OCI-LY3 (cell line): ENCODE data around the gene SND1.

Source experiments
- H2AFZ ChIP-seq: fragments of 200-600, 300-600 bp; shearing (Covaris generic); 2 replicates; pipeline ENCODE4 v1.6.0; 2014; ENCODE audit warnings: antibody characterized with exemption, low read depth, low read length
- H3K27ac ChIP-seq: fragments of 200-600, 300-600 bp; sonication (generic); 2 replicates; pipeline ENCODE4 v1.5.1; 2014; ENCODE audit warnings: mild to moderate bottlenecking, low read length, moderate library complexity, mixed read lengths
- H3K27me3 ChIP-seq: fragments of 200-600, 300-600 bp; sonication (generic); 2 replicates; pipeline ENCODE4 v1.6.1; 2014; ENCODE audit warnings: low read depth, low read length, mixed read lengths
- H3K36me3 ChIP-seq: fragments of 200-600, 300-600 bp; sonication (generic); replicated peaks from 2 replicates; pipeline ENCODE3; 2014; ENCODE audit warnings: low read depth, low read length, mixed read lengths
- H3K4me1 ChIP-seq: fragments of 300-600, 200-600 bp; sonication (generic); 2 replicates; pipeline ENCODE4 v1.6.1; 2014; ENCODE audit warnings: low read length, mixed read lengths
- H3K4me2 ChIP-seq: fragments of 200-600, 300-600 bp; sonication (generic); 2 replicates; pipeline ENCODE4 v1.6.1; 2014; ENCODE audit warnings: low read length, mixed read lengths
- H3K4me3 ChIP-seq: fragments of 300-600, 200-600 bp; sonication (generic); 2 replicates; pipeline ENCODE4 v1.5.1; 2014; ENCODE audit warnings: antibody characterized with exemption, mild to moderate bottlenecking, low read length, moderate library complexity
- H3K79me2 ChIP-seq: fragments of 300-600, 200-600 bp; shearing (Covaris generic); 2 replicates; pipeline ENCODE4 v1.6.1; 2014; ENCODE audit warnings: mild to moderate bottlenecking, low read length, mixed read lengths
- H3K9ac ChIP-seq: fragments of 300-600, 200-600 bp; shearing (Covaris generic); 2 replicates; pipeline ENCODE4 v1.6.0; 2014; ENCODE audit warnings: mild to moderate bottlenecking, low read length, moderate library complexity
- H3K9me3 ChIP-seq: fragments of 200-600, 300-600 bp; shearing (Covaris generic); 2 replicates; pipeline ENCODE4 v1.6.1; 2014; ENCODE audit warnings: low read length, mixed read lengths; ENCODE audit not compliant: insufficient read depth
- H4K20me1 ChIP-seq: fragments of 200-600, 300-600 bp; sonication (generic); 2 replicates; pipeline ENCODE4 v1.6.1; 2016; ENCODE audit warnings: low read length, mixed read lengths; ENCODE audit not compliant: insufficient read depth
- CTCF ChIP-seq: fragments of 200-600, 300-600 bp; sonication (generic); IDR thresholded peaks from 2 replicates; pipeline ENCODE4 v1.5.1; 2014; ENCODE audit warnings: antibody characterized with exemption, low read length, low read depth
- EZH2phosphoT487 ChIP-seq: fragments of 200-600 bp; shearing (Covaris generic); IDR thresholded peaks from 2 replicates; pipeline ENCODE4 v1.6.1; 2018; ENCODE audit warnings: antibody characterized with exemption, mixed run types, low read depth

Gene SND1

GRCh38 chr7:127932076-127932475, 280.1 kb downstream of the SND1 start:
- Histone ChIP-seq H3K9me3 (no peaks in the 10 kb centered on the region), H3K27ac (no peak overlapping the region), H3K4me2 (no peak overlapping the region), H3K4me3 (no peak overlapping the region), H4K20me1 (peaks cover 45% of the 10 kb centered on the region), H2AFZ (no peak overlapping the region), H3K36me3 (peaks cover 59% of the 10 kb centered on the region), H3K9ac (no peak overlapping the region), H3K4me1 (peaks cover 19% of the 10 kb centered on the region), H3K27me3 (no peaks in the 10 kb centered on the region), H3K79me2 (peaks cover 22% of the 10 kb centered on the region)
- TF ChIP-seq EZH2phosphoT487 (no peak), CTCF (no peak)

GRCh38 chr7:127932496-127932895, 280.5 kb downstream of the SND1 start:
- no peak overlapping the region for H3K4me2 ChIP-seq
- H3K4me3 ChIP-seq: no peak overlapping the region
- H2AFZ ChIP-seq: no peak overlapping the region
- H3K27ac ChIP-seq: no peak overlapping the region
- TF ChIP-seq EZH2phosphoT487 (no peak), CTCF (no peak)
- peaks cover 17% of the 10 kb centered on the region for H3K79me2 ChIP-seq
- peaks cover 15% of the 10 kb centered on the region for H3K4me1 ChIP-seq
- no peaks in the 10 kb centered on the region for H3K27me3 ChIP-seq
- peaks cover 41% of the 10 kb centered on the region for H4K20me1 ChIP-seq
- H3K36me3 ChIP-seq: peaks cover 59% of the 10 kb centered on the region
- no peaks in the 10 kb centered on the region for H3K9me3 ChIP-seq
- H3K9ac ChIP-seq: no peak overlapping the region

GRCh38 chr7:127933146-127933545, 281.2 kb downstream of the SND1 start:
- no peak overlapping the region for H3K4me3 ChIP-seq
- peaks cover 12% of the 10 kb centered on the region; the same call in 1 of the 2 replicates for H3K79me2 ChIP-seq
- H3K9ac ChIP-seq: no peak overlapping the region
- no peak overlapping the region for H2AFZ ChIP-seq
- H3K27ac ChIP-seq: no peak overlapping the region
- peaks cover 12% of the 10 kb centered on the region for H3K4me1 ChIP-seq
- no peaks in the 10 kb centered on the region for H3K9me3 ChIP-seq
- peaks cover 59% of the 10 kb centered on the region for H3K36me3 ChIP-seq
- peaks cover 35% of the 10 kb centered on the region for H4K20me1 ChIP-seq
- H3K27me3 ChIP-seq: no peaks in the 10 kb centered on the region
- H3K4me2 ChIP-seq: no peak overlapping the region
- TF ChIP-seq EZH2phosphoT487: no peak
- no peak for TF ChIP-seq CTCF

- Histone ChIP-seq H3K9ac (no peak overlapping the region), H3K4me2 (no peak overlapping the region), H3K27me3 (no peaks in the 10 kb centered on the region), H4K20me1 (peaks cover 36% of the 10 kb centered on the region), H3K27ac (no peak overlapping the region), H3K36me3 (peaks cover 59% of the 10 kb centered on the region), H3K79me2 (peaks cover 19% of the 10 kb centered on the region), H3K4me3 (no peak overlapping the region), H3K4me1 (peaks cover 12% of the 10 kb centered on the region), H2AFZ (no peak overlapping the region), H3K9me3 (no peaks in the 10 kb centered on the region)
- TF ChIP-seq CTCF (no peak), EZH2phosphoT487 (no peak)
These were observed 282.7 kb downstream of the SND1 start for GRCh38 chr7:127934711-127935110.
